Gastroesophageal sphincter (tissue), 4 donors: ENCODE results near the gene PDXK. TPM values are rescaled to one million over a fixed set of nuclear protein-coding genes. Genes with fewer than 3 reads are reported as not detected.

Source experiments
- ATAC-seq: fragments of 150-250 bp; one replicate; pipeline ENCODE4 v1.9.1; 2016; ENCODE audit warnings: mild to moderate bottlenecking, moderate library complexity
- H3K27ac ChIP-seq, 4 donors: fragments of 200-600 bp; sonication (generic) in 3 of 4; 1 replicate in 3 of 4; 2 replicates in 1 of 4; pipeline ENCODE4 v1.5.1; 2016 to 2019
- H3K27me3 ChIP-seq: fragments of 200-600 bp; sonication (generic); one replicate; pipeline ENCODE4 v1.5.1; 2019
- H3K36me3 ChIP-seq, 2 donors: fragments of 200-600 bp; sonication (generic); one replicate each; pipeline ENCODE4 v1.5.1; 2019; ENCODE audit warnings: control low read depth in 1 of 2
- H3K4me1 ChIP-seq, 3 donors: fragments of 200-600 bp; sonication (generic); 1 replicate in 2 of 3; 2 replicates in 1 of 3; pipeline ENCODE4 v1.5.1; 2016 to 2019; ENCODE audit warnings: control low read depth in 2 of 3
- H3K4me3 ChIP-seq, 2 donors: fragments of 200-600 bp; sonication (generic); one replicate each; pipeline ENCODE4 v1.5.1; 2019; ENCODE audit warnings: mild to moderate bottlenecking in 1 of 2, moderate library complexity in 1 of 2
- H3K9me3 ChIP-seq, 3 donors: fragments of 200-600 bp; sonication (generic); one replicate each; pipeline ENCODE4 v1.5.1; 2017 to 2019; ENCODE audit warnings: control low read depth in 2 of 3
- CTCF ChIP-seq, 4 experiments: fragments of 200-600 bp in 2 of 4; fragments of 450-650 bp in 2 of 4; sonication (generic) in 1 of 4; IDR thresholded peaks; one replicate each; pipeline ENCODE4 v1.5.1; 2017 to 2019; ENCODE audit warnings: antibody characterized with exemption in 4 of 4, mild to moderate bottlenecking in 2 of 4, moderate library complexity in 2 of 4
- EP300 ChIP-seq: sonication (generic); formaldehyde crosslinking; IDR thresholded peaks from one replicate; pipeline ENCODE4 v1.6.1; 2017; ENCODE audit warnings: antibody characterized with exemption, mild to moderate bottlenecking
- POLR2A ChIP-seq, 2 donors: fragments of 450-650 bp; IDR thresholded peaks; one replicate each; pipeline ENCODE4 v1.6.1; 2017; ENCODE audit warnings: antibody characterized with exemption in 2 of 2, mild to moderate bottlenecking in 2 of 2, moderate library complexity in 1 of 2
- POLR2AphosphoS5 ChIP-seq: sonication (generic); formaldehyde crosslinking; IDR thresholded peaks from one replicate; pipeline ENCODE4 v1.6.1; 2017; ENCODE audit warnings: antibody characterized with exemption
- WGBS, 2 donors: methylation state at CpG; one replicate each; pipeline ENCODE4 v1.1.5; 2018; ENCODE audit warnings: low coverage in 1 of 2; 5-methylcytosine and 5-hydroxymethylcytosine counted together
- total RNA-seq, 4 donors: library from RNA; depleted of rRNA; stranded (reverse); fragments of >200 nt; gene quantifications; one replicate each; pipeline ENCODE4 v1.1.0, GENCODE V29; 2016

PDXK gene
- total RNA-seq, 4 donors from 2014 or later: 24.4 to 42.2 (median 33.0) TPM

GRCh38 chr21:43754948-43755781 is 36.2 kb downstream of the PDXK start:
- H3K36me3 ChIP-seq: peaks cover 0 to 84% of the 10 kb centered on the region in 2 donors
- WGBS, 2 donors: 58 to 100% methylated on average over 1 to 2 of the region's 26 CpGs
- no peak for ATAC-seq
- H3K27ac ChIP-seq: no peak overlapping the region
- no peaks in the 10 kb centered on the region for H3K9me3 ChIP-seq
- H3K27me3 ChIP-seq: no peaks in the 10 kb centered on the region
- H3K4me3 ChIP-seq: no peak overlapping the region
- peaks cover 0 to 23% (median 6%) of the 10 kb centered on the region in 3 donors for H3K4me1 ChIP-seq
- no peak for TF ChIP-seq POLR2AphosphoS5
- no peak for TF ChIP-seq POLR2A (IDR thresholded peaks at IDR 0.05)
- TF ChIP-seq EP300: no peak
- no peak for TF ChIP-seq CTCF (IDR thresholded peaks at IDR 0.05)

- H3K27ac ChIP-seq: no peak overlapping the region
- WGBS, 2 donors: 70 to 92% methylated on average over 4 to 8 of the region's 37 CpGs
- no peak for ATAC-seq
- no peak overlapping the region for H3K4me3 ChIP-seq
- peaks cover 0 to 77% of the 10 kb centered on the region in 2 donors for H3K36me3 ChIP-seq
- H3K4me1 ChIP-seq: peaks cover 0 to 23% (median 6%) of the 10 kb centered on the region in 3 donors
- TF ChIP-seq POLR2A (IDR thresholded peaks at IDR 0.05) (no peak), EP300 (no peak), POLR2AphosphoS5 (no peak), CTCF (IDR thresholded peaks at IDR 0.05) (no peak)
- no peaks in the 10 kb centered on the region for H3K27me3 ChIP-seq
- H3K9me3 ChIP-seq: no peaks in the 10 kb centered on the region
Measured at GRCh38 chr21:43755820-43756594, 37.1 kb downstream of the PDXK start.

- WGBS, 2 donors: 60 to 67% methylated on average over 1 of the region's 16 CpGs
- Histone ChIP-seq H3K9me3 (no peaks in the 10 kb centered on the region), H3K4me1 (peaks cover 0 to 23% (median 6%) of the 10 kb centered on the region in 3 donors), H3K27ac (peak overlapping the region; percentile 10 to 81 (median 76)), H3K27me3 (no peaks in the 10 kb centered on the region), H3K36me3 (peaks cover 0 to 72% of the 10 kb centered on the region in 2 donors), H3K4me3 (peak overlapping the region in 1 of 2 donors; percentile 38)
- ATAC-seq: no peak
- no peak for TF ChIP-seq POLR2A (IDR thresholded peaks at IDR 0.05)
- no peak for TF ChIP-seq CTCF (IDR thresholded peaks at IDR 0.05)
- no peak for TF ChIP-seq POLR2AphosphoS5
- TF ChIP-seq EP300: no peak
Measured at GRCh38 chr21:43757601-43758000, 38.7 kb downstream of the PDXK start.

- H3K27me3 ChIP-seq: no peaks in the 10 kb centered on the region
- peak overlapping the region in 1 of 2 donors; percentile 38 for H3K4me3 ChIP-seq
- peaks cover 0 to 23% (median 6%) of the 10 kb centered on the region in 3 donors for H3K4me1 ChIP-seq
- H3K9me3 ChIP-seq: no peaks in the 10 kb centered on the region
- peak overlapping the region; percentile 10 to 81 (median 76) for H3K27ac ChIP-seq
- WGBS, 2 donors: 28 to 49% methylated on average over 7 to 8 of the region's 18 CpGs
- peaks cover 0 to 72% of the 10 kb centered on the region in 2 donors for H3K36me3 ChIP-seq
- ATAC-seq: peak; percentile 81
- peak in 1 of 4 experiments; percentile 4 for TF ChIP-seq CTCF (IDR thresholded peaks at IDR 0.05)
- TF ChIP-seq POLR2A (IDR thresholded peaks at IDR 0.05): no peak
- no peak for TF ChIP-seq POLR2AphosphoS5
- no peak for TF ChIP-seq EP300
Measured at GRCh38 chr21:43758111-43758641, 39.2 kb downstream of the PDXK start.
